Neutrophil (primary cell): ENCODE measurements around the gene KIF1C.

Experiments
- H3K27ac ChIP-seq: fragments of 200-600 bp; sonication (generic); 2 replicates; pipeline ENCODE4 v1.5.1; 2016; ENCODE audit warnings: mild to moderate bottlenecking, moderate library complexity
- H3K27me3 ChIP-seq: fragments of 200-600 bp; sonication (generic); 2 replicates; pipeline ENCODE4 v1.6.0; 2016; ENCODE audit warnings: mild to moderate bottlenecking
- H3K36me3 ChIP-seq: fragments of 200-600 bp; sonication (generic); 2 replicates; pipeline ENCODE4 v1.5.1; 2017
- H3K4me1 ChIP-seq, 2 experiments: fragments of 200-600 bp in 1 of 2; sonication (generic) in 1 of 2; 1 replicate in 1 of 2; 2 replicates in 1 of 2; pipeline versions ENCODE4 v1.5.1 to v1.6.1; 2013 to 2016; ENCODE audit warnings: low read depth in 1 of 2, low read length in 1 of 2, mild to moderate bottlenecking in 1 of 2, moderate library complexity in 1 of 2; ENCODE audit not compliant: control insufficient read depth in 1 of 2, insufficient read depth in 1 of 2
- H3K4me3 ChIP-seq, 2 experiments: fragments of 200-600 bp in 1 of 2; sonication (generic) in 1 of 2; 1 replicate in 1 of 2; 2 replicates in 1 of 2; pipeline ENCODE4 v1.5.1; 2013 to 2016; ENCODE audit warnings: low read depth in 1 of 2, low read length in 1 of 2, mild to moderate bottlenecking in 1 of 2, moderate library complexity in 1 of 2
- H3K9me3 ChIP-seq: fragments of 200-600 bp; sonication (generic); 2 replicates; pipeline ENCODE4 v1.5.1; 2016
- TF ChIP-seq, protein P1 (sequence below): fragments of 200-600 bp; sonication (generic); IDR thresholded peaks from 2 replicates; pipeline ENCODE4 v1.5.1; 2016; ENCODE audit warnings: antibody characterized with exemption

The KIF1C gene

DNA sequence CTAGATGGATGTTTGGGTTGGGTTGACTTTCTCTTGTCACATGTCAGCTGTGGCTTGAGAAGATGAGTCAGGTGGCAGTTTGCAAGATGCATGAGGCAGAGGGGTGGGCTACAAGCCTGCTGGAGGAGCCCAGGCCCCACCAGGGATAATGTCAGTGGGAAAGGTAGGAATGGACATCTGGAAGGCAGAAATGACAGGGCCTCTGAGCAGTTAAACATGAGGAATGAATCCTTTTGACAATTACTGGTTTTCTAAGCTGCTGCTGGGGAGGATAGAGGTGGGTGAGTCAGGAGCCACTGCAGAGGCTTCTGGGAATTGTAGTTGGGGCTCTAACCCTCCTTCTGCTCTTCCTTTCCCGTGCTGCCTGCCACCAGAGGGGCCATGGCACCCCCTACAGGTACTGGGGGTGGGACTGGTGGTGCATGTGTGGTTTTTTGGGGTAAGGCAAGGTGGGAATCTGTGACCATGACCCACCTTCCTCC, 21.8 kb downstream of the KIF1C start:
- peaks cover 4 to 5% of the 10 kb centered on the region in 2 experiments for H3K4me1 ChIP-seq
- H3K36me3 ChIP-seq, result peaks cover 88% of the 10 kb centered on the region
- H3K4me3 ChIP-seq, result no peak overlapping the region
- H3K27me3 ChIP-seq, result no peaks in the 10 kb centered on the region
- no peaks in the 10 kb centered on the region for H3K9me3 ChIP-seq
- TF ChIP-seq, protein P1, sequence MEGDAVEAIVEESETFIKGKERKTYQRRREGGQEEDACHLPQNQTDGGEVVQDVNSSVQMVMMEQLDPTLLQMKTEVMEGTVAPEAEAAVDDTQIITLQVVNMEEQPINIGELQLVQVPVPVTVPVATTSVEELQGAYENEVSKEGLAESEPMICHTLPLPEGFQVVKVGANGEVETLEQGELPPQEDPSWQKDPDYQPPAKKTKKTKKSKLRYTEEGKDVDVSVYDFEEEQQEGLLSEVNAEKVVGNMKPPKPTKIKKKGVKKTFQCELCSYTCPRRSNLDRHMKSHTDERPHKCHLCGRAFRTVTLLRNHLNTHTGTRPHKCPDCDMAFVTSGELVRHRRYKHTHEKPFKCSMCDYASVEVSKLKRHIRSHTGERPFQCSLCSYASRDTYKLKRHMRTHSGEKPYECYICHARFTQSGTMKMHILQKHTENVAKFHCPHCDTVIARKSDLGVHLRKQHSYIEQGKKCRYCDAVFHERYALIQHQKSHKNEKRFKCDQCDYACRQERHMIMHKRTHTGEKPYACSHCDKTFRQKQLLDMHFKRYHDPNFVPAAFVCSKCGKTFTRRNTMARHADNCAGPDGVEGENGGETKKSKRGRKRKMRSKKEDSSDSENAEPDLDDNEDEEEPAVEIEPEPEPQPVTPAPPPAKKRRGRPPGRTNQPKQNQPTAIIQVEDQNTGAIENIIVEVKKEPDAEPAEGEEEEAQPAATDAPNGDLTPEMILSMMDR, result no peak
- H3K27ac ChIP-seq, result no peak overlapping the region

DNA sequence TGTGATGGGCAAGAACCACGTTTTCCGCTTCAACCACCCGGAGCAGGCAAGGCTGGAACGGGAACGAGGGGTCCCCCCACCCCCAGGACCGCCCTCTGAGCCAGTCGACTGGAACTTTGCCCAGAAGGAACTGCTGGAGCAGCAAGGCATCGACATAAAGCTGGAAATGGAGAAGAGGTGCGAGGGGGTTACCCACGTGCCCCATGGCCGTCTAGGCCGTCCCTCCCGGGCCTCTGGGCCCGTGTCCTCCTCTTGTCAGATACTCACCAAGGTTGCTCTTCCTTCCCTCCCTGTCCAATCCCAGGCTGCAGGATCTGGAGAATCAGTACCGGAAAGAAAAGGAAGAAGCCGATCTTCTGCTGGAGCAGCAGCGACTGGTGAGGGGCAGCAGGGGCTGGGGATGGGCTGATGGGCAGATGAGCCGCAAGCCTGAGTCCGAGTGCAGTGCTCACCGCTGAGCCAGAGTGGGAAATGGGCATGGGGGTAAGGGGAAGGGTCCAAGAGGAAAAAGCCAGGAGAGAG, 22.8 kb downstream of the KIF1C start:
- Histone ChIP-seq H3K27me3 (no peaks in the 10 kb centered on the region), H3K4me3 (no peak overlapping the region), H3K9me3 (no peaks in the 10 kb centered on the region), H3K36me3 (peaks cover 82% of the 10 kb centered on the region), H3K27ac (no peak overlapping the region), H3K4me1 (peaks cover 4 to 5% of the 10 kb centered on the region in 2 experiments)
- TF ChIP-seq, protein P1, result no peak

DNA sequence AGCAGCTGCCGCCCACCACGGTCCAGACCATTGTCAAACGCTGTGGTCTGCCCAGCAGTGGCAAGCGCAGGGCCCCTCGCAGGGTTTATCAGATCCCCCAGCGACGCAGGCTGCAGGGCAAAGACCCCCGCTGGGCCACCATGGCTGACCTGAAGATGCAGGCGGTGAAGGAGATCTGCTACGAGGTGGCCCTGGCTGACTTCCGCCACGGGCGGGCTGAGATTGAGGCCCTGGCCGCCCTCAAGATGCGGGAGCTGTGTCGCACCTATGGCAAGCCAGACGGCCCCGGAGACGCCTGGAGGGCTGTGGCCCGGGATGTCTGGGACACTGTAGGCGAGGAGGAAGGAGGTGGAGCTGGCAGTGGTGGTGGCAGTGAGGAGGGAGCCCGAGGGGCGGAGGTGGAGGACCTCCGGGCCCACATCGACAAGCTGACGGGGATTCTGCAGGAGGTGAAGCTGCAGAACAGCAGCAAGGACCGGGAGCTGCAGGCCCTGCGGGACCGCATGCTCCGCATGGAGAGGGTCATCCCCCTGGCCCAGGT, 24.5 kb downstream of the KIF1C start:
- Histone ChIP-seq H3K27me3 (no peaks in the 10 kb centered on the region), H3K4me1 (peaks cover 4 to 5% of the 10 kb centered on the region in 2 experiments), H3K9me3 (no peaks in the 10 kb centered on the region), H3K27ac (no peak overlapping the region), H3K4me3 (no peak overlapping the region), H3K36me3 (peaks cover 70% of the 10 kb centered on the region)
- TF ChIP-seq, protein P1, result no peak

DNA sequence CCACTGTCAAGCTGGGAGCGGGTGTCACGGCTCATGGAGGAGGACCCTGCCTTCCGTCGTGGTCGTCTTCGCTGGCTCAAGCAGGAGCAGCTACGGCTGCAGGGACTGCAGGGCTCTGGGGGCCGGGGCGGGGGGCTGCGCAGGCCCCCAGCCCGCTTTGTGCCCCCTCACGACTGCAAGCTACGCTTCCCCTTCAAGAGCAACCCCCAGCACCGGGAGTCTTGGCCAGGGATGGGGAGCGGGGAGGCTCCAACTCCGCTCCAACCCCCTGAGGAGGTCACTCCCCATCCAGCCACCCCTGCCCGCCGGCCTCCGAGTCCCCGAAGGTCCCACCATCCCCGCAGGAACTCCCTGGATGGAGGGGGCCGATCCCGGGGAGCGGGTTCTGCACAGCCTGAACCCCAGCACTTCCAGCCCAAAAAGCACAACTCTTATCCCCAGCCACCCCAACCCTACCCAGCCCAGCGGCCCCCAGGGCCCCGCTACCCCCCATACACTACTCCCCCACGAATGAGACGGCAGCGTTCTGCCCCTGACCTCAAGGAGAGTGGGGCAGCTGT, 25.9 kb downstream of the KIF1C start:
- H3K36me3 ChIP-seq, result peaks cover 55% of the 10 kb centered on the region
- TF ChIP-seq, protein P1, result no peak
- H3K27me3 ChIP-seq, result no peaks in the 10 kb centered on the region
- H3K4me1 ChIP-seq, result peaks cover 4 to 5% of the 10 kb centered on the region in 2 experiments
- H3K27ac ChIP-seq, result no peak overlapping the region
- H3K4me3 ChIP-seq, result no peak overlapping the region
- H3K9me3 ChIP-seq, result no peaks in the 10 kb centered on the region

DNA sequence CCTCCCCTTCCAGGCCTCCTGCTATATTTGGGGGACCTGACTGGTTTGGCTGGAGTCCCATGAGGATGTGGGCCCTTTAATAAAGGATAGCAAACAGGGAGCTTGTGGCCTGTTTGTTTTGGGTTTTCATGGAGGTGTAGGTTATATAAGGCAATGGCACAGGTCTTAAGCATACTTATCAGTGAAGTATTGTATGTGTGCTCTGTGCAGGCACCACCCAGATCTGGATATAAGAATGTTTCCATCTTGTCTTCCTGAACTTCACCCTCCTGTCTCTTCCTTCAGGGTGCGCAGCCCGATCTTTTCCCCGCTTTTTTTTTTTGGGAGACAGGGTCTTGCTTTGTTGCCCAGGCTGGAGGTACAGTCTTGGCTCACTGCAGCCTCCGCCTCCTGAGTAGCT, 26.9 kb downstream of the KIF1C start:
- Histone ChIP-seq H3K27ac (no peak overlapping the region), H3K9me3 (no peaks in the 10 kb centered on the region), H3K4me3 (no peak overlapping the region), H3K27me3 (no peaks in the 10 kb centered on the region), H3K4me1 (peaks cover 10 to 11% of the 10 kb centered on the region in 2 experiments), H3K36me3 (peaks cover 47% of the 10 kb centered on the region)
- TF ChIP-seq, protein P1, result no peak
